H1 (cell line): ENCODE data around the gene ZNF618. TPM values are rescaled to one million over a fixed set of nuclear protein-coding genes. Genes with fewer than 3 reads are reported as not detected.

Source experiments
- CTCF ChIA-PET: fragments of 300-600 bp; sonication (Branson Sonifier 250); formaldehyde crosslinking; loops from one replicate; lab custom pipeline; 2021; ENCODE audit not compliant: partially characterized antibody; lab: Charles Lee
- POLR2A ChIA-PET: fragments of 300-600 bp; sonication (Branson Sonifier 250); formaldehyde crosslinking; loops from one replicate; lab custom pipeline; 2021; ENCODE audit warnings: inconsistent platforms; ENCODE audit not compliant: partially characterized antibody; lab: Charles Lee
- DNase-seq, 2 experiments: peaks; one replicate each; pipeline versions ENCODE4 v3.0.0 to v3.0.0-alpha.2; 2010 to 2022; ENCODE audit warnings: low spot score in 2 of 2, low read depth in 1 of 2, mixed read lengths in 1 of 2
- FAIRE-seq: peaks from 2 replicates; lab custom pipeline; 2011; peaks lifted over from hg19 to GRCh38; lab: Jason Lieb, UNC
- H2AFZ ChIP-seq: 2 replicates; pipeline ENCODE4 v1.8.1; 2012; ENCODE audit warnings: low read length, inconsistent platforms
- H2AK5ac ChIP-seq: 2 replicates; pipeline ENCODE4 v1.6.1; 2013; ENCODE audit warnings: low read depth, low read length
- H2BK120ac ChIP-seq: replicated peaks from 2 replicates; pipeline ENCODE3; 2013; ENCODE audit warnings: low read depth, low read length, inconsistent platforms
- H2BK12ac ChIP-seq: 2 replicates; pipeline ENCODE4 v1.6.1; 2013; ENCODE audit warnings: low read depth, low read length
- H2BK15ac ChIP-seq: 2 replicates; pipeline ENCODE4 v1.6.1; 2013; ENCODE audit warnings: low read length
- H2BK20ac ChIP-seq: 2 replicates; pipeline ENCODE4 v1.6.1; 2013; ENCODE audit warnings: low read length
- H2BK5ac ChIP-seq: 2 replicates; pipeline ENCODE4 v1.6.1; 2013; ENCODE audit warnings: low read depth, low read length
- H3K14ac ChIP-seq: 2 replicates; pipeline ENCODE4 v1.6.1; 2013; ENCODE audit warnings: inconsistent platforms; ENCODE audit not compliant: insufficient read length
- H3K18ac ChIP-seq: 2 replicates; pipeline ENCODE4 v1.6.1; 2013; ENCODE audit warnings: low read length; ENCODE audit errors: extremely low read depth
- H3K23ac ChIP-seq: 2 replicates; pipeline ENCODE4 v1.6.1; 2013; ENCODE audit warnings: inconsistent platforms; ENCODE audit not compliant: insufficient read length
- H3K23me2 ChIP-seq: 2 replicates; pipeline ENCODE4 v1.6.1; 2013; ENCODE audit warnings: low read depth, low read length
- H3K27ac ChIP-seq: 2 replicates; pipeline ENCODE4 v1.6.1; 2011; ENCODE audit warnings: low read depth, low read length, inconsistent platforms
- H3K27me3 ChIP-seq, 4 experiments: replicated peaks in 1 of 4; 1 replicate in 1 of 4; 2 replicates in 3 of 4; pipeline versions ENCODE4 v1.6.1 to v1.8.1; 2011 to 2013; ENCODE audit warnings: low read length in 3 of 4, mild to moderate bottlenecking in 3 of 4, inconsistent platforms in 2 of 4, mixed read lengths in 2 of 4, moderate library complexity in 1 of 4; ENCODE audit not compliant: control insufficient read depth in 3 of 4, insufficient read depth in 3 of 4; ENCODE audit errors: extremely low read depth in 1 of 4
- H3K36me3 ChIP-seq, 4 experiments: 2 replicates each; pipeline versions ENCODE4 v1.6.1 to v1.8.1; 2011 to 2013; ENCODE audit warnings: mild to moderate bottlenecking in 4 of 4, low read length in 3 of 4, moderate library complexity in 2 of 4, control low read depth in 1 of 4, inconsistent platforms in 1 of 4; ENCODE audit not compliant: insufficient read depth in 4 of 4, control insufficient read depth in 2 of 4
- H3K4ac ChIP-seq: replicated peaks from 2 replicates; pipeline ENCODE3; 2013; ENCODE audit warnings: low read length, low read depth, mixed read lengths, inconsistent platforms; ENCODE audit not compliant: insufficient read length
- H3K4me1 ChIP-seq, 4 experiments: replicated peaks in 1 of 4; 1 replicate in 1 of 4; 2 replicates in 3 of 4; pipeline versions ENCODE4 v1.6.1 to v1.8.1; 2011 to 2013; ENCODE audit warnings: low read length in 3 of 4, inconsistent platforms in 2 of 4, mixed read lengths in 1 of 4; ENCODE audit not compliant: insufficient read depth in 4 of 4, control insufficient read depth in 3 of 4
- H3K4me2 ChIP-seq, 2 experiments: 2 replicates each; pipeline versions ENCODE4 v1.6.1 to v1.8.1; 2011 to 2013; ENCODE audit warnings: low read depth in 2 of 2, low read length in 2 of 2, control low read depth in 1 of 2, inconsistent platforms in 1 of 2, mild to moderate bottlenecking in 1 of 2; ENCODE audit not compliant: insufficient read depth in 1 of 2
- H3K4me3 ChIP-seq, 4 experiments: fragments of 200-600, 300-600 bp in 1 of 4; sonication (generic), shearing (Covaris generic), sonication (Bioruptor Twin) in 1 of 4; 2 replicates each; pipeline versions ENCODE4 v1.5.1 to v1.8.1; 2011 to 2016; ENCODE audit warnings: low read length in 4 of 4, low read depth in 3 of 4, control low read depth in 2 of 4, inconsistent platforms in 2 of 4, mild to moderate bottlenecking in 2 of 4, mixed read lengths in 1 of 4, moderate library complexity in 1 of 4; ENCODE audit not compliant: insufficient read depth in 2 of 4; ENCODE audit errors: extremely low read depth in 1 of 4
- H3K56ac ChIP-seq: replicated peaks from 2 replicates; pipeline ENCODE3; 2013; ENCODE audit warnings: low read depth, mild to moderate bottlenecking, mixed read lengths, low read length, inconsistent platforms; ENCODE audit not compliant: insufficient read length
- H3K79me1 ChIP-seq: 2 replicates; pipeline ENCODE4 v1.6.1; 2013; ENCODE audit warnings: low read depth, low read length, control low read depth
- H3K79me2 ChIP-seq, 2 experiments: 2 replicates each; pipeline versions ENCODE4 v1.6.1 to v1.8.1; 2012 to 2013; ENCODE audit warnings: low read length in 2 of 2, mild to moderate bottlenecking in 2 of 2, inconsistent platforms in 1 of 2; ENCODE audit not compliant: insufficient read depth in 2 of 2, control insufficient read depth in 1 of 2
- H3K9ac ChIP-seq, 4 experiments: replicated peaks in 1 of 4; 1 replicate in 1 of 4; 2 replicates in 3 of 4; pipeline versions ENCODE4 v1.6.1 to v1.8.1; 2011 to 2013; ENCODE audit warnings: low read depth in 3 of 4, low read length in 3 of 4, control low read depth in 2 of 4, mild to moderate bottlenecking in 2 of 4, moderate library complexity in 2 of 4, inconsistent platforms in 1 of 4; ENCODE audit errors: extremely low read depth in 1 of 4
- H3K9me3 ChIP-seq, 2 experiments: 2 replicates each; pipeline versions ENCODE4 v1.6.1 to v1.8.1; 2012 to 2013; ENCODE audit warnings: mild to moderate bottlenecking in 2 of 2, moderate library complexity in 2 of 2, control low read depth in 1 of 2, inconsistent platforms in 1 of 2, low read depth in 1 of 2, low read length in 1 of 2, mixed read lengths in 1 of 2; ENCODE audit not compliant: insufficient read depth in 2 of 2
- H4K20me1 ChIP-seq, 2 experiments: replicated peaks in 1 of 2; 2 replicates each; pipeline versions ENCODE3 to v1.8.1; 2011 to 2013; ENCODE audit warnings: inconsistent platforms in 2 of 2, low read length in 2 of 2, mild to moderate bottlenecking in 1 of 2; ENCODE audit not compliant: insufficient read depth in 2 of 2, control insufficient read depth in 1 of 2
- H4K5ac ChIP-seq: 2 replicates; pipeline ENCODE4 v1.6.1; 2013; ENCODE audit warnings: low read length, low read depth, mixed read lengths, inconsistent platforms; ENCODE audit not compliant: insufficient read length
- H4K8ac ChIP-seq: 2 replicates; pipeline ENCODE4 v1.8.0; 2013; ENCODE audit warnings: mild to moderate bottlenecking, moderate library complexity, low read length, inconsistent platforms; ENCODE audit not compliant: insufficient read depth; ENCODE audit errors: extremely low read depth
- H4K91ac ChIP-seq: replicated peaks from 2 replicates; pipeline ENCODE3; 2013; ENCODE audit warnings: low read length, mixed read lengths, inconsistent platforms; ENCODE audit not compliant: insufficient read length
- BACH1 ChIP-seq: IDR thresholded peaks from 2 replicates; pipeline ENCODE4 v1.6.1; 2012; ENCODE audit warnings: low read length, improper control_type of control experiment
- BCL11A ChIP-seq, 2 experiments: IDR thresholded peaks; one replicate each; pipeline ENCODE4 v1.6.1; 2011; ENCODE audit warnings: low read depth in 2 of 2, low read length in 2 of 2, mild to moderate bottlenecking in 2 of 2
- CBX5 ChIP-seq: fragments of 300-800, 300-1000 bp; sonication (generic); IDR thresholded peaks from 2 replicates; pipeline ENCODE4 v1.7.1; 2016; ENCODE audit warnings: antibody characterized with exemption, low read length, low read depth
- CEBPB ChIP-seq: IDR thresholded peaks from 2 replicates; pipeline ENCODE4 v1.6.1; 2012; ENCODE audit warnings: low read depth, low read length
- CHD1 ChIP-seq: IDR thresholded peaks from 2 replicates; pipeline ENCODE4 v1.6.1; 2012; ENCODE audit warnings: low read depth, low read length, improper control_type of control experiment
- CHD2 ChIP-seq: IDR thresholded peaks from 2 replicates; pipeline ENCODE4 v1.6.1; 2012; ENCODE audit warnings: low read length, improper control_type of control experiment
- CTBP2 ChIP-seq: IDR thresholded peaks from 2 replicates; pipeline ENCODE4 v1.7.0; 2011; ENCODE audit warnings: borderline replicate concordance, mild to moderate bottlenecking, moderate library complexity, mixed read lengths, low read length; ENCODE audit not compliant: insufficient read depth, insufficient read length
- EGR1 ChIP-seq: IDR thresholded peaks from 2 replicates; pipeline ENCODE4 v1.6.1; 2011; ENCODE audit warnings: low read depth, low read length, borderline replicate concordance
- JUND ChIP-seq: IDR thresholded peaks from 2 replicates; pipeline ENCODE4 v1.6.1; 2011; ENCODE audit warnings: mild to moderate bottlenecking, improper control_type of control experiment, low read length
- POLR2AphosphoS5 ChIP-seq: IDR thresholded peaks from 2 replicates; pipeline ENCODE4 v1.6.1; 2011; ENCODE audit warnings: low read depth, low read length
- RNF2 ChIP-seq: fragments of 200-900, 300-1000 bp; sonication (generic); IDR thresholded peaks from 2 replicates; pipeline ENCODE4 v1.7.1; 2016; ENCODE audit warnings: borderline replicate concordance, low read depth, mild to moderate bottlenecking, antibody characterized with exemption, low read length; ENCODE audit not compliant: poor library complexity, severe bottlenecking; ENCODE audit errors: missing control alignments
- SAP30 ChIP-seq: fragments of 300-600 bp; sonication (generic); IDR thresholded peaks from 2 replicates; pipeline ENCODE4 v1.7.1; 2012; ENCODE audit warnings: low read length, moderate library complexity, mild to moderate bottlenecking, inconsistent platforms; ENCODE audit not compliant: insufficient read depth, insufficient replicate concordance
- SP2 ChIP-seq: IDR thresholded peaks from 2 replicates; pipeline ENCODE4 v1.6.1; 2012; ENCODE audit warnings: mild to moderate bottlenecking, low read length, inconsistent platforms
- ZNF274 ChIP-seq: IDR thresholded peaks from 2 replicates; pipeline ENCODE4 v1.7.0; 2012; ENCODE audit warnings: low read length, borderline replicate concordance; ENCODE audit errors: extremely low read depth
- WGBS, 2 experiments: shearing (Covaris generic) in 1 of 2; methylation state at CpG; one replicate each; pipeline versions ENCODE4 v1.1.6 to v1.1.7; 2013 to 2015; ENCODE audit warnings: low lambda C conversion rate in 2 of 2, mixed read lengths in 2 of 2, inconsistent platforms in 1 of 2, low coverage in 1 of 2, missing lambda C conversion rate in 1 of 2; ENCODE audit not compliant: insufficient replicate concordance in 2 of 2, insufficient coverage in 1 of 2, insufficient read length in 1 of 2; ENCODE audit errors: extremely low coverage in 1 of 2, missing lambda C conversion rate in 1 of 2; 5-methylcytosine and 5-hydroxymethylcytosine counted together
- polyA plus RNA-seq, 7 experiments: library from polyadenylated mRNA; depleted of rRNA in 3 of 7; stranded (reverse) in 5 of 7; unstranded in 2 of 7; fragments of >200 nt in 5 of 7; fragments of 200-250 nt in 2 of 7; gene quantifications; 1 replicate in 5 of 7; 2 replicates in 1 of 7; 4 replicates in 1 of 7; pipeline versions ENCODE4 v1.2.1 to v1.2.3, GENCODE V29; 2011 to 2013; ENCODE audit warnings: missing spikeins in 2 of 7, mixed read lengths in 2 of 7
- total RNA-seq: library from RNA; stranded (reverse); fragmentation: NEBNext Ultra II Directional; extraction: Animal tissue kit (Norgen Biotek cat#: 25700); gene quantifications from 2 replicates; pipeline ENCODE4 v1.2.1, GENCODE V29; 2021

The ZNF618 gene
- total and polyA plus RNA-seq, 2 of the 8 experiments (the other 6 are each of a cell fraction or from before 2014, with no cell fraction given): 9.6 to 28.5 TPM

DNA sequence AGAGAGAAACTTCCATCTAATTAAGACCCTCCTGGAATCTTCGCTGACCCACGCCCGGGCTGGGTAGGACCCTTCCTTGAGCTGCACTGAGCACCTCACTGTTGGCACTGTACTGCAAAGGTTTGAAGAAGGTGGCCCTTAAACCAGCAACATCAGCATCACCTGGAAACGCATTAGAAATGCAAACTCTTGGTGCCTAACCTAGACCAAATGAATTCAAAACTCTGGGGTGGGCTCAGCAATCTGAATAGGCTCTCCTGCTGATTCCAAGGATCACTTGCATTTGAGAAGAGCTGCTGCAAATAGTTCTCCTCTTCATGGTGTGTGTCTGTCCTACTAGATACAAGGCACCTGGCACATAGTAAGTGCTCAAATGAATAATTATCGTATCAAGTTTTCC, 2.7 kb upstream of the ZNF618 start:
- H2BK12ac ChIP-seq: no peak overlapping the region
- no peak overlapping the region for H3K56ac ChIP-seq
- no peaks in the 10 kb centered on the region for H3K79me1 ChIP-seq
- no peaks in the 10 kb centered on the region for H3K23me2 ChIP-seq
- no peak for FAIRE-seq
- H3K4me1 ChIP-seq: peaks cover 3 to 6% (median 5%) of the 10 kb centered on the region in 4 experiments
- H3K4me3 ChIP-seq: no peak overlapping the region
- peaks cover 0 to 16% of the 10 kb centered on the region in 2 experiments; a peak in 2 of 4 replicates for H3K79me2 ChIP-seq
- no peak overlapping the region for H2AFZ ChIP-seq
- H2AK5ac ChIP-seq: no peak overlapping the region
- H3K18ac ChIP-seq: no peak overlapping the region; the same call in 1 of the 2 replicates
- H3K4me2 ChIP-seq: peak overlapping the region; percentile 21 to 35; a peak in 3 of 4 replicates
- peaks cover 0 to 7% (median 1%) of the 10 kb centered on the region in 4 experiments; a peak in 2 of 7 replicates for H3K27me3 ChIP-seq
- CTCF ChIA-PET: interaction anchor here (0.7 to 1.5 kb wide), 8 partner anchors 8 to 150 kb away, joined by 3 to 4 read pairs (median 3); no protein-coding TSS in a partner anchor
- no peak overlapping the region for H3K23ac ChIP-seq
- no peak overlapping the region for H3K27ac ChIP-seq
- H3K36me3 ChIP-seq: no peaks in the 10 kb centered on the region
- no peak overlapping the region for H4K91ac ChIP-seq
- no peak overlapping the region for H2BK20ac ChIP-seq
- TF ChIP-seq CBX5 (no peak), CTBP2 (no peak), BCL11A (IDR thresholded peaks at IDR 0.05; ENCODE audit: low read depth in 2 of 2, low read length in 2 of 2) (no peak), CHD2 (no peak), POLR2AphosphoS5 (no peak), SAP30 (no peak), CHD1 (no peak), EGR1 (no peak), RNF2 (no peak), CEBPB (no peak), BACH1 (no peak), SP2 (no peak), JUND (no peak), ZNF274 (no peak)
- H2BK5ac ChIP-seq: no peak overlapping the region
- H3K4ac ChIP-seq: no peak overlapping the region
- no peak for DNase-seq
- H2BK15ac ChIP-seq: no peak overlapping the region
- POLR2A ChIA-PET: interaction anchor here (0.6 to 1.3 kb wide), 2 partner anchors 9 to 447 kb away, joined by 3 to 5 read pairs; no protein-coding TSS in a partner anchor
- no peaks in the 10 kb centered on the region for H4K20me1 ChIP-seq
- H3K9ac ChIP-seq: no peak overlapping the region
- H4K8ac ChIP-seq: no peak overlapping the region
- 72% methylated on average over 5 of the region's 5 CpGs; no CpG with 5 or more reads in 1 of the 2 experiments for WGBS, 2 experiments
- no peak overlapping the region for H4K5ac ChIP-seq
- H2BK120ac ChIP-seq: no peak overlapping the region
- H3K14ac ChIP-seq: no peak overlapping the region
- no peaks in the 10 kb centered on the region for H3K9me3 ChIP-seq
